Measurements from ENCODE around the gene WDR37.
A peak's percentile ranks its signal among the peaks of the same experiment; 100 is the strongest.
"Not testable (repeated sequence)": the region's sequence is repeated elsewhere in the genome, so short reads cannot be mapped to it uniquely, and the experiment has no call there.

WDR37 gene

GRCh38 chr10:1109795-1110673 is 53.8 kb downstream of the WDR37 start:
- DNase-seq, result peak; percentile 65

GRCh38 chr10:1110674-1111119 is 54.5 kb downstream of the WDR37 start:
- DNase-seq, result no peak

- DNase-seq, result no peak
Observed at GRCh38 chr10:1114315-1114714, 58.1 kb downstream of the WDR37 start.

- DNase-seq, result no peak
Observed at GRCh38 chr10:1114719-1115606, 58.8 kb downstream of the WDR37 start.

- no peak for DNase-seq
Observed at GRCh38 chr10:1115607-1115955, 59.4 kb downstream of the WDR37 start.

GRCh38 chr10:1116051-1116450 is 59.9 kb downstream of the WDR37 start:
- DNase-seq, result no peak

GRCh38 chr10:1116696-1117280 is 60.6 kb downstream of the WDR37 start:
- DNase-seq, result no peak

- no peak for DNase-seq
Observed at GRCh38 chr10:1117651-1118050, 61.5 kb downstream of the WDR37 start.

GRCh38 chr10:1118318-1118717 is 62.1 kb downstream of the WDR37 start:
- DNase-seq, result not testable (repeated sequence)

GRCh38 chr10:1119027-1119426 is 62.8 kb downstream of the WDR37 start:
- DNase-seq, result no peak

GRCh38 chr10:1119501-1119900 is 63.3 kb downstream of the WDR37 start:
- no peak for DNase-seq

- DNase-seq, result no peak
Observed at GRCh38 chr10:1120306-1120705, 64.1 kb downstream of the WDR37 start.

GRCh38 chr10:1120801-1121211 is 64.6 kb downstream of the WDR37 start:
- no peak for DNase-seq

- no peak for DNase-seq
Observed at GRCh38 chr10:1121271-1121970, 65.2 kb downstream of the WDR37 start.

- no peak for DNase-seq
Observed at GRCh38 chr10:1122349-1122748, 66.2 kb downstream of the WDR37 start.

- no peak for DNase-seq
Observed at GRCh38 chr10:1123198-1123597, 67.0 kb downstream of the WDR37 start.

- DNase-seq, result no peak
Observed at GRCh38 chr10:1123972-1124371, 67.8 kb downstream of the WDR37 start.

- DNase-seq, result no peak
Observed at GRCh38 chr10:1124796-1125195, 68.6 kb downstream of the WDR37 start.

- DNase-seq, result no peak
Observed at GRCh38 chr10:1126461-1126860, 70.3 kb downstream of the WDR37 start.

- DNase-seq, result no peak
Observed at GRCh38 chr10:1127629-1128028, 71.4 kb downstream of the WDR37 start.

- no peak for DNase-seq
Observed at GRCh38 chr10:1128115-1128514, 71.9 kb downstream of the WDR37 start.

GRCh38 chr10:1128649-1129048 is 72.5 kb downstream of the WDR37 start:
- DNase-seq, result no peak

GRCh38 chr10:1130226-1130625 is 74.0 kb downstream of the WDR37 start:
- DNase-seq, result no peak

Data from activated effector memory CD4-positive, alpha-beta T cell treated with Interleukin-2 at 50 U/mL for 16 hours (primary cell).